ENCODE data around the gene ZFHX2.

GRCh38 chr14:23546450-23547035 is 5.0 kb downstream of the ZFHX2 start:
- TF ChIP-seq CTCF (IDR thresholded peaks at IDR 0.05) (no peak), POLR2A (IDR thresholded peaks at IDR 0.05) (no peak)
